ENCODE results near the gene GHRHR. TPM values are rescaled to one million over a fixed set of nuclear protein-coding genes. Genes with fewer than 3 reads are reported as not detected.
A peak's percentile ranks its signal among the peaks of the same experiment; 100 is the strongest.

Gene GHRHR
- total and polyA plus RNA-seq, 11 donors = not detected

DNA sequence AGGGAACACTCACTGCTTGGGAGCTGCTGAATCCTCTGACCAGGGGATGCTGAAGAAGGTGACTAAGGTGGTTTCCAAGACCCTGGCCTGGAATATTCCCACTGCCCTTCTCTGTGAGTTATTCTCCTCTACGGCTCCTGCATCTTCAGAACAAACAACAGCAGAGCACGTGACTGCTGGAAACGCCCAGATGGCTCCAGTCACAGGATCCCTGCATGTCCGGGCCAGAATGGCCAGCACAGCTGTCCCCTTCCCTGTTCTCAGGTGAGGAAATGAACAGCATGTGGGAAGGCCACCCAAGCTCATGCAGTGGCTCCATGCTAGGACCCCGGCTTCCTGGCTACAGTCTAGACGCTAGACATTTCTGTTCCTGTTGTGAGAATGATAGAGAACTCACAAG lies 43.1 kb downstream of the GHRHR start:
- H3K27ac ChIP-seq = no peak overlapping the region
- no peak for DNase-seq
- ATAC-seq = no peak
- H3K36me3 ChIP-seq = no peaks in the 10 kb centered on the region
- peak overlapping the region in 1 of 12 donors; percentile 12 for H3K4me3 ChIP-seq
- peaks cover 0 to 13% (median 0%) of the 10 kb centered on the region in 12 donors for H3K9me3 ChIP-seq
- peaks cover 0 to 9% (median 0%) of the 10 kb centered on the region in 12 donors for H3K4me1 ChIP-seq
- TF ChIP-seq, protein P1, sequence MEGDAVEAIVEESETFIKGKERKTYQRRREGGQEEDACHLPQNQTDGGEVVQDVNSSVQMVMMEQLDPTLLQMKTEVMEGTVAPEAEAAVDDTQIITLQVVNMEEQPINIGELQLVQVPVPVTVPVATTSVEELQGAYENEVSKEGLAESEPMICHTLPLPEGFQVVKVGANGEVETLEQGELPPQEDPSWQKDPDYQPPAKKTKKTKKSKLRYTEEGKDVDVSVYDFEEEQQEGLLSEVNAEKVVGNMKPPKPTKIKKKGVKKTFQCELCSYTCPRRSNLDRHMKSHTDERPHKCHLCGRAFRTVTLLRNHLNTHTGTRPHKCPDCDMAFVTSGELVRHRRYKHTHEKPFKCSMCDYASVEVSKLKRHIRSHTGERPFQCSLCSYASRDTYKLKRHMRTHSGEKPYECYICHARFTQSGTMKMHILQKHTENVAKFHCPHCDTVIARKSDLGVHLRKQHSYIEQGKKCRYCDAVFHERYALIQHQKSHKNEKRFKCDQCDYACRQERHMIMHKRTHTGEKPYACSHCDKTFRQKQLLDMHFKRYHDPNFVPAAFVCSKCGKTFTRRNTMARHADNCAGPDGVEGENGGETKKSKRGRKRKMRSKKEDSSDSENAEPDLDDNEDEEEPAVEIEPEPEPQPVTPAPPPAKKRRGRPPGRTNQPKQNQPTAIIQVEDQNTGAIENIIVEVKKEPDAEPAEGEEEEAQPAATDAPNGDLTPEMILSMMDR (IDR thresholded peaks at IDR 0.05) = no peak
- H3K27me3 ChIP-seq = peaks cover 0 to 21% (median 0%) of the 10 kb centered on the region in 9 donors
- intact Hi-C loops (cut with DNase I) = no loop called here
- 53 to 60% (median 55%) methylated on average over 6 of the region's 6 CpGs for WGBS, 4 donors

DNA sequence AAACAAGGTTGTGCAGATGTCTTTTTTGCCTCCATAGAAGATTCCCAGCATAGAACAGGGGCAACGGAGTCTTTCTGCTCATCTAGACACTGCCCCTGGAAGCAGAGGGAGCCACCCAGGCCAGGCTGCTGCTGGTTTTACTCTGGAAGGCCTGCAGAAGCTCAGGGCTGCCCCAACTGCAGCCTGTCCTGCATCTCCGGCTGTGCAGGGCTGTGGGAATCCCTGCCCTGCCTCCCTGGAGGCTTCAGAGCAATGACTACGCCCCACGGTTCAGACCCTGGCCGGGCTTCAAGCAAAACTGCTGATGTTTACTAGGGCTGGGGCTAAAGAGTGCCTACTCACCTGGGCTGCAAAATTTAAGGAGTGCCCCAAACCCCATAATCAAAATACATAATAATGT lies 43.9 kb downstream of the GHRHR start:
- peaks cover 0 to 13% (median 0%) of the 10 kb centered on the region in 12 donors for H3K9me3 ChIP-seq
- H3K36me3 ChIP-seq = no peaks in the 10 kb centered on the region
- H3K27ac ChIP-seq = no peak overlapping the region
- intact Hi-C loops (cut with DNase I) = no loop called here
- no peak overlapping the region for H3K4me3 ChIP-seq
- ATAC-seq (peak in 1 of 4 donors; percentile 59), DNase-seq (no peak)
- H3K4me1 ChIP-seq = peaks cover 0 to 9% (median 0%) of the 10 kb centered on the region in 12 donors
- H3K27me3 ChIP-seq = peaks cover 0 to 21% (median 0%) of the 10 kb centered on the region in 9 donors
- 37 to 53% (median 42%) methylated on average over 4 to 5 of the region's 5 CpGs for WGBS, 4 donors
- TF ChIP-seq, protein P1 (IDR thresholded peaks at IDR 0.05) = no peak
- TF ChIP-seq POLR2A (IDR thresholded peaks at IDR 0.05) = no peak

DNA sequence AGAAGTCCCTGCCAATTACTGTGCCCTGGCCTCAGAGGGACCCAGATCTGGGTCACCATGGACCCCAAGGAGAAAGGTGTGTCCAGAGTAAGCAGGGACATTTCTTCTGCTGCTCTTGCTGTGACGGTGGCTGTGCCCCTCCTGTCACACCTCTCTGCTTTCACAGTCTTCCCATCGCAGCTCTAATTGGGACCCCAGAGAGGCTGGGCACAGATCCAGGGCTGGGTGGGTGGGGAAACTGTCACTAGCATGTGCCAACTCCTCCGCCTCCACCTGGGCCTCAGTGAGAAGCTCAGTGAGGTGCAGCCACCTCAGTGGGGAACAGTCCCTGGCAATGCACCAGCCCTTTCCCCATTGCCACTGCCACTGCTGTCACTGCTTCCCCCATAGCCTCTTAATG lies 51.1 kb downstream of the GHRHR start:
- no peak for DNase-seq
- Histone ChIP-seq H3K4me3 (no peak overlapping the region), H3K27ac (no peak overlapping the region), H3K9me3 (peaks cover 0 to 8% (median 0%) of the 10 kb centered on the region in 12 donors), H3K27me3 (peaks cover 0 to 6% (median 0%) of the 10 kb centered on the region in 9 donors), H3K36me3 (no peaks in the 10 kb centered on the region), H3K4me1 (peaks cover 0 to 9% (median 0%) of the 10 kb centered on the region in 12 donors)
- intact Hi-C loops (cut with DNase I) = no loop called here
- no peak for ATAC-seq
- TF ChIP-seq POLR2A (IDR thresholded peaks at IDR 0.05) = no peak
- TF ChIP-seq, protein P1 (IDR thresholded peaks at IDR 0.05) = no peak
- 57 to 76% (median 61%) methylated on average over 3 of the region's 3 CpGs for WGBS, 4 donors

DNA sequence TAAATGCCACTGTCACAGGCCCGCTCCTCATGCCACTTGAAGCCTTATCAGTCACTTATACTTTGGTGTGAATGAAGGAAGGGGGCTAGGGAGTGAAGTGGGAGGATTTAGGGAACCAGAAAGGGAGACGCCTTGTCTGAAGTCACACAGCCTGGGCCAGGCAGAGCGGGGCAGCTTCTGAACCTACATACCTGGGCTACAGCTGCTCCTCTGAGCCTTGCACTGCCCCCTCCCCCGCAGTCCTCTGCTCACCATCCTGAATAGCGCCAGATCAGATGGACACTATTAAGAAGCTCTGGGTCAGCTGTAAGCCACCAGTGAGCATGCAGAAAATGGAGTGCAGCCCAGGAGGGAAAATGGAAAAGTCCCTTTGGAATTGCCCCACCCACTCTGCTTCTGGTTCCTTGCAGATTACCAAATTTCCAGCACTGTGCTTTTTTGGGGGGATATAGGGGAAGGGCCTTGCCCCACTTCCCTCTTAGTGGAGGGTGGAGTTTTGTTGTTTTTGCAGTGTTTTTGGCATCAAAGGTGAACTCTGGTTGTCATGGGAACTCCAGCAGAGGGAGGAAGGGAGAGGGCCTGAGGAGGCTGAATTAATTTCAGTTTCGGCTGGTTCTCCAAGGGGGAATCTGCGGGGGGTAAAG lies 53.4 kb downstream of the GHRHR start:
- 74 to 80% (median 77%) methylated on average over 7 of the region's 7 CpGs for WGBS, 4 donors
- Histone ChIP-seq H3K4me1 (peaks cover 0 to 9% (median 0%) of the 10 kb centered on the region in 12 donors), H3K4me3 (no peak overlapping the region), H3K27ac (no peak overlapping the region), H3K9me3 (no peaks in the 10 kb centered on the region), H3K27me3 (no peaks in the 10 kb centered on the region), H3K36me3 (no peaks in the 10 kb centered on the region)
- DNase-seq (no peak), ATAC-seq (peak in 1 of 4 donors; percentile 17)
- TF ChIP-seq POLR2A (IDR thresholded peaks at IDR 0.05) = no peak
- TF ChIP-seq, protein P1 (IDR thresholded peaks at IDR 0.05) = no peak
- intact Hi-C loops (cut with DNase I) = no loop called here

All from heart left ventricle (tissue), 16 donors.